ENCODE results near the gene EPHA5. TPM values are rescaled to one million over a fixed set of nuclear protein-coding genes. Genes with fewer than 3 reads are reported as not detected.

The EPHA5 gene
- total RNA-seq, 1 donor from 2014 or later = under 0.01 TPM

DNA sequence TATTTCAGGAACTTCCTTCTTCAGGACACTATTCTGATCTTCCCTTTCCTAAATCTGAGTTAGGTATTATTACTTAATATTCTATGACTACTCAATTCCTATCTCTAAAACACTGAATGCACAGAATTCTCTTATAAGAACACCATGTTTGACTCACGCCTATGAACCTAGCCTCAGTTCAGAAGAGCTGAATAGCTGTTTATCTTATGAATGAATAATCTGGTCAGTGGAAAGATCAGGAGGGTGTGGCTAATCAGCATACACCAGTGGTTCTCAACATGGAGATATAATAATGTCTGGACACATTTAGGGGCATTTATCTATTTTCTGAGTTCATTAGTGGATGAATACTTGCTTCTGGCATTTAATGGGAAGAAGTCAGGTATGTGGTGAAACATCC is 24.2 kb downstream of the EPHA5 start:
- Histone ChIP-seq H3K27me3 (ENCODE audit: control insufficient read depth, insufficient read depth, low read length) (no peaks in the 10 kb centered on the region), H3K36me3 (ENCODE audit: control insufficient read depth, insufficient read depth, low read length) (no peaks in the 10 kb centered on the region), H3K4me3 (ENCODE audit: low read depth, low read length) (no peak overlapping the region)
- DNase-seq (ENCODE audit: low read depth) (peak; percentile 23), FAIRE-seq (no peak)
- no peak for TF ChIP-seq CTCF (IDR thresholded peaks at IDR 0.05; ENCODE audit: insufficient read depth, low read length, severe bottlenecking)

- H3K36me3 ChIP-seq (ENCODE audit: control insufficient read depth, insufficient read depth, low read length) = no peaks in the 10 kb centered on the region
- TF ChIP-seq CTCF (IDR thresholded peaks at IDR 0.05; ENCODE audit: insufficient read depth, low read length, severe bottlenecking) = no peak
- DNase-seq (ENCODE audit: low read depth) = peak; percentile 50
- no peaks in the 10 kb centered on the region for H3K27me3 ChIP-seq (ENCODE audit: control insufficient read depth, insufficient read depth, low read length)
- H3K4me3 ChIP-seq (ENCODE audit: low read depth, low read length) = no peak overlapping the region
- no peak for FAIRE-seq
Measured at GRCh38 chr4:65645185-65645584, 25.1 kb downstream of the EPHA5 start.

DNA sequence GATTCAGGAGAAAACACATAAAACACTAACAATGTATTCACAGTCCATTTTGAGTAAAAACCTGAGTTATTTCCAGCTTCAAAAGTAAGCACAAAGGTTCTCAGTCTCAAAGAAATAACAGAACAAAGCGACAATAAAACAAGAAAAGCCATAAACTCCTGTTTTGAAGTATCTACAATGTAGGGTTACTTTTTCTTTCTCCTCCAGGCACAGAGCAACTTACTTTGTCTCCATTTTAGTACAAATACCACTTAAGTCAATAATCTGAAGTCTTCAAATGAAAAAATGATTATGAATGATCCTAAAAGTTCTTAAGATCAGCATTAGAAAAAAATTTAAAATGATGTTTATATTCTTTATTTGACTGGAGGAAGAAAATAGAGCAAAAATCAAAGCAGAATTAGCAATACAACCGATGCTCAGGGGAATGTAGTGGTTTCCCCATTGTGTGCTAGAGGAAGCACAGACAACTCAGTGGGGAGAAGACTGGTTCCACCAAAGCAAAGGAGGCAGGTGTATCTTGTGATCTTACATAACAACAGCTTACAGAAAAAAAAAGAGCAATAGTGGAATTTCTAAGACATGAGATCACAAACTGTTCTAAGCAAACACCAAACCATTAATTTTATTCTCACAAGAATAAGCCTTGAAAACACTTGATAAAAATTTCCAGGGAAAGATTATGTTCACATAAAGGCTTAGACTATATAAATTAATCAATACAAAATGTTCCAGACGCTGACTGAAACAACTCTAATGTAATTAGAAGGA is 35.1 kb downstream of the EPHA5 start:
- no peak for TF ChIP-seq CTCF (IDR thresholded peaks at IDR 0.05; ENCODE audit: insufficient read depth, low read length, severe bottlenecking)
- no peaks in the 10 kb centered on the region for H3K36me3 ChIP-seq (ENCODE audit: control insufficient read depth, insufficient read depth, low read length)

DNA sequence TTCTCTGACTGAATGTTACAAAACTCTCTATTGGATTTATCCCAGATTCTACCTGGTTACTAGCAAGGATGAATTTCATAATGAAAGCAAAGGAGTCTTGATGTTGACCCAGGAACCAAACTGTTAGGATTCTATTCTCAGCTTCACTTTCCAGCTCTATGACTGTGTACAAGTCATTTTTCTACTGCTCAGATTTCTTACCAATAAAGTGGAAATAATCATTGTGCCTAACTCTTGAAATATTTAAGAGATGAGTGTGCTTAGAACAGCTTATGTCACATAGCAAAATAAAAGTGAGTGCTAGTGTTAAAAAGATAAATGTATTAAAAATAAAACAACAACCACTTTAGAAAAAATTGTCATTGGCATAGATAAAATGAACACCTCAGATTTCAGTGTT is 45.6 kb downstream of the EPHA5 start:
- no peak for TF ChIP-seq CTCF (IDR thresholded peaks at IDR 0.05; ENCODE audit: insufficient read depth, low read length, severe bottlenecking)
- H3K27me3 ChIP-seq (ENCODE audit: control insufficient read depth, insufficient read depth, low read length) = no peaks in the 10 kb centered on the region
- FAIRE-seq = no peak

More for the DNA sequence above, 35.1 kb downstream of the EPHA5 start:
- no peaks in the 10 kb centered on the region for H3K27me3 ChIP-seq (ENCODE audit: control insufficient read depth, insufficient read depth, low read length)
- DNase-seq (ENCODE audit: low read depth) = no peak
- no peak for FAIRE-seq
- no peak overlapping the region for H3K4me3 ChIP-seq (ENCODE audit: low read depth, low read length)

GRCh38 chr4:65623506-65623905 is 46.8 kb downstream of the EPHA5 start:
- DNase-seq (ENCODE audit: low read depth) = peak; percentile 79
- Histone ChIP-seq H3K4me3 (ENCODE audit: low read depth, low read length) (no peak overlapping the region), H3K27me3 (ENCODE audit: control insufficient read depth, insufficient read depth, low read length) (no peaks in the 10 kb centered on the region), H3K36me3 (ENCODE audit: control insufficient read depth, insufficient read depth, low read length) (no peaks in the 10 kb centered on the region)
- no peak for FAIRE-seq
- no peak for TF ChIP-seq CTCF (IDR thresholded peaks at IDR 0.05; ENCODE audit: insufficient read depth, low read length, severe bottlenecking)

More for the DNA sequence above, 45.6 kb downstream of the EPHA5 start:
- no peaks in the 10 kb centered on the region for H3K36me3 ChIP-seq (ENCODE audit: control insufficient read depth, insufficient read depth, low read length)
- no peak for DNase-seq (ENCODE audit: low read depth)
- H3K4me3 ChIP-seq (ENCODE audit: low read depth, low read length) = no peak overlapping the region

- DNase-seq (ENCODE audit: low read depth) (no peak), FAIRE-seq (no peak)
- no peak for TF ChIP-seq CTCF (IDR thresholded peaks at IDR 0.05; ENCODE audit: insufficient read depth, low read length, severe bottlenecking)
- no peaks in the 10 kb centered on the region for H3K36me3 ChIP-seq (ENCODE audit: control insufficient read depth, insufficient read depth, low read length)
- H3K4me3 ChIP-seq (ENCODE audit: low read depth, low read length) = no peak overlapping the region
- no peaks in the 10 kb centered on the region for H3K27me3 ChIP-seq (ENCODE audit: control insufficient read depth, insufficient read depth, low read length)
Measured at GRCh38 chr4:65617416-65617815, 52.9 kb downstream of the EPHA5 start.
